ENCODE measurements around the gene BSN.

Gene BSN

GRCh38 chr3:49699281-49699979 lies 145.2 kb downstream of the BSN start:
- DNase-seq (ENCODE audit: low spot score): no peak

DNA sequence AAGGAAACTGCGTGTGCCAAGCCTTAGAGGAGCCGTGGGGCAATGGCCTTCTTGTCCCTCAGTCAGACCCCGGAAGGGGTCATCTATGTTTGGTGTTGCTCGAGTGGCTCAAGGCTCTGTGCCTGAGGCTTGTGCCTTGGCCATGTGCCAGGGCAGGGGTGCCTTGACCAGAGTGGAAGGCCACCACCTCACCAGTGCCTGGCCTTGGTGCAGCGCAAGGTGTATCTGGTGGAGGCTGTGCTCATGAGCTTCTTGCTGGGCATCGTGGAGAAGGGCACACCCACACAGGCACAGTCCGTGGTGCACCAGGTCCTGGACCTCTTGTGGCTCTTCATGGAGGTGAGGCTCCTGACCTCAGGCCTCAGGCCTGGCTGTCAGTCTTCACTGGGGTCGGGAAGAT lies 145.7 kb downstream of the BSN start:
- no peak for DNase-seq (ENCODE audit: low spot score)

DNA sequence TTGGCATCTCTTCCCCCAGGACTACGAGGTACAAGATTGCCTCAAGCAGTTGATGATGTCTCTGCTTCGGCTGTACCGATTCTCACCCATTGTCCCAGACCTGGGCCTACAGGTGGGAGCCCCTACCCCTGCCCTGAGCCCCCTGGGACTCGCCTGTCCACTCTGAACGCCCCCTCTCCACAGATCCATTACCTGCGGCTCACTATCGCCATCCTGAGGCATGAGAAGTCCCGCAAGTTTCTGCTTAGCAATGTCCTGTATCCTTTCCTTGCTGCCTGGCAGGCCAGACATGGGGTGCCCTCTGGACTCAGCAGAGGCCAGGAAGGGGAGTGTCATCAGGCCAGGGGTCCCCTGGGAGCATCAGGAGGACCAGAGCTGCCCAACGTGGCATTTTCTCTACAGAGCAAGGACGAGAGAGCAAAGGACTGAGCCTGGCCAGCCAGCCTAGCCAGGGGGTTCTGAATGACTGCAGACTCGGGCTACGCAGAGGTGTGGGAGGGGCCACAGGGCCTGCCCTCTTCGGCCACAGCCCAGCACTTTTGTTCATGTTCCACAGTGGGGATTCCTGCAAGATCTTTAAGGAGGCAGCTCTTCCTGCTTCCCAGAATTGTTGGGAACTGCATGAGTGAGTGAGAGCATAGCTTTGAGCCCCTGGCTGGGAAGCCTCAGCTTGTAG lies 146.3 kb downstream of the BSN start:
- no peak for DNase-seq (ENCODE audit: low spot score)

GRCh38 chr3:49701388-49702077 lies 147.3 kb downstream of the BSN start:
- peak; percentile 50 for DNase-seq (ENCODE audit: low spot score)

GRCh38 chr3:49702672-49703071 lies 148.4 kb downstream of the BSN start:
- no peak for DNase-seq (ENCODE audit: low spot score)

- peak; percentile 92 for DNase-seq (ENCODE audit: low spot score)
Observed at GRCh38 chr3:49703443-49703927, 149.2 kb downstream of the BSN start.

DNA sequence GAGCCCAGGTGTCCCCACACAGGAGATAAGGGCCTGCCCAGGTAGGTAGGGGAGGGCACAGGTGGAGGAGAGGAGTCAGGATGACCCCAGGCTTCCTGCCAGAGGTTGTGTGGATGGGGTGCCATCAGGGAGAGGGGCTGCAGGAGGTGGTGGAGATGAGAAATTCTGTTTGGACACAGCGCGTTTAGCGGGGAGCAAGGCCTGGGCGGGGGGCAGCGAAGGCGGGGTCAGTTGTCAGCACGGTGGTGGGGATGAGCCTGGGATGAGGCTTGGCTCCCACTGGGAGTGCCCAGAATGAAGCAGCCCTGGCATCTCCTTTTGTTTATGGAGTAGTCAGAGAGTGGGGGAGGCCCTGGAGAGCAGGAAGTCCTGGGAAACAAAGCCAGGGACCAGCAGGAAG lies 149.7 kb downstream of the BSN start:
- no peak for DNase-seq (ENCODE audit: low spot score)

DNA sequence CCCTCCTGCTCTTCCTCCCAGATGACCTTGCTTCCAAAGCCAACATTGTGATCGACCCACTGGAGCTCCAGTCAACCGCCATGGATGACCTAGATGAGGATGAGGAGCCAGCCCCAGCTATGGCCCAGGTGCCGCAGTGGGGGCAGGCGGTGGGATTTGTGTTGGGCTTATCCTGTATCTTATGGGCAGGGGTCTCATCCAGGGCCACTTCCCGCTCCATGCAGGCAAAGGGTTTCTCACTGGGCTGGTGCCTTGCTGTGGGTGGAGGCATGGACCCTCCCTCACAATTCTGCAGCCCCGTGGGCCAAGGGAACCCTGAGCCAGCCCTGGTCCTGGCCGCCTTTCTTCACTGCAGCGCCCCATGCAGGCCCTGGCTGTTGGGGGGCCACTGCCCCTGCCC lies 150.4 kb downstream of the BSN start:
- DNase-seq (ENCODE audit: low spot score): no peak

DNA sequence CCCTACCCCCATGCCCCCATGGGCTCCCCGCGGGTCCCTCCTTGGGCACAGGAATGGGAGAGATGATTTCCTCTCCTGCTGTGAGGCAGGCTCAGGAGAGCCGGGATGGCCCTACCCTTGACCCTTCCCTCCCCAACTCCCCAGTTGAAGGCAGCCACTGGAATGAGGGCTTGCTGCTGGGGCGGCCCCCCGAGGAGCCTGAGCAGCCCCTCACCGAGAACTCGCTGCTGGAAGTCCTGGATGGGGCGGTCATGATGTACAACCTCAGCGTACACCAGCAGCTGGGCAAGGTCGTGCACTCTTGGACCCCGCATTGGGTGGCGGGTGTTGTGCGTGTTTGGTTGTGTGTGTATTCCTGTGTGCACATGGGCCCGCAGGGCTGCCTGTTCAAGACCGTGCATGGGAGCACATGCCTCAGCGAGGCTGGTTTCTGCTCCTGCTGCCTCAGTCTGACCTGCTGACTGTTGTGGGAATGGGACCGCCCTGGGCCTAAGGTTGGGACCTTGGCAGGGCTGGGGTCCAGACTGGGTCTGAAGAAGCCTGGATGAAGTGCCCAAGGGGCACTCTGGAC lies 151.2 kb downstream of the BSN start:
- no peak for DNase-seq (ENCODE audit: low spot score)

GRCh38 chr3:49706456-49707112 lies 152.3 kb downstream of the BSN start:
- DNase-seq (ENCODE audit: low spot score): no peak

GRCh38 chr3:49707113-49707480 lies 152.8 kb downstream of the BSN start:
- DNase-seq (ENCODE audit: low spot score): no peak

DNA sequence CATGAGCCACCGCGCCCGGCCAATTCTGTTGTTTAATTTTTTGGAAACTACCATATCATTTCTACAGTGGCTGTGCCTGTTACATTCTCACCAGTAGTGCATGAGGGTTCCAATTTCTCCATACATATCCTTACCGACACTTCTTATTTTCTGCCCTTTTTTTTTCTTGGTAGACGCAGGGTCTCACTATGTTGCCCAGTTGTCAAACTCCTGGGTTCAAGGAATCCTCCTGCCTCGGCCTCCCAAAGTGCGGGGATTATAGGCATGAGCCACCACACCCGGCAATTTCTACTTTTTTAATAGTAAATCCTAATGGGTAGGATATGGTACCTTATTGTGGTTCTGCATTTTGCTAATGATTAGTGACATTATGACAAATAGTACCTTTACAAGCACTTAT lies 155.6 kb downstream of the BSN start:
- DNase-seq (ENCODE audit: low spot score): no peak

DNA sequence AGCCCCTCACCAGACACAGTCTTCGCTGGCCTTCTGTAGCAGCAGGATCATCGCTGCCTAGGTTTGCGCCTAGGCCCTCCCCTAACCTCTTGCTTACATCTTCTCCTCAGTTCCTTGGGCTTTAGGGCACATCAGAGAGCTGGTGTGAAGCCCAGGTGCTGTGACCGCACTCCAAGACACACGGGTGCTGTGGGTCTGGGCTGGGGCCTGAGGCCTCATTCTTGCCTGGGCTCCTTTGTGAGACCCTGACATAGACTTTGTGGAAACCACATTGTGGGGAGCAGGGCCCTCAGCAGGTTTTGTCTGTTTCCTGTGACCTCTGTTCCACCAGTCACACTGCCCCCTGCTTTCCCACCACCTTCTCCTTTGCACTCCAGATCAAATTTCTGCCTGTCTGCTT lies 157.2 kb downstream of the BSN start:
- no peak for DNase-seq (ENCODE audit: low spot score)

GRCh38 chr3:49712166-49712565 lies 157.9 kb downstream of the BSN start:
- DNase-seq (ENCODE audit: low spot score): no peak

DNA sequence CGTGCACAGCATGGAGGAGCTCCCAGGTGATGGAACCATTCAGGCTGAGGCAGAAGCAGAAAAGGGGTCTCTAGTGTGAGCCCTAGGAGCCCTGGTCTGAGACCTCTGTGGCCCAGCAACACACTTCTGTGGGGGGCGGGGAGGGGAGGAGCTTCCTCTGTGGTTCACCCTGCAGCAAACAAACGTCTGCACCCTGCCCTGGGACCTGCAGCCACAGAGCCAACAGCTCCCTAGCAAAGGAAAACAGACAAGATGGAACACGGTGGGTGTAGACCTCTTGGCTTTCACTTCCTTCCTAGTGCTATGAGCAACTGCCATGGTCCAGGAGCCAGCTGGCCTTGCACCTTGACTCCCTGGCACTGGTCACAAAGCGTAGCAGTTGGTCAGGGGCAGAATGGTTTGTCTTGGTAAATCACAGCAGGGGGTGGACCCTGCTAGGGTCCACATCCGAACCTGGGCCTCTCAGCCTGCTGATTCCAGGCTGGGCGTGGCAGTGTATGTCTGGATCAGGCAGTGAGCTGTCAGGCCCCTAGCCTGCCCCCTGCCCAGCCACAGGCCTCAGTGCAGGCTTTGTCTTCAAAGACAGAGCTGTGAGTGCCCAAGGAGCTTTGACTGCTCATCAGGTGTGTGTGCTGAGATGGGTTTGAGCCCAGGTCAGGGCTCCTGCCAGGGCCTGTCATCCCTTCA lies 158.5 kb downstream of the BSN start:
- no peak for DNase-seq (ENCODE audit: low spot score)

DNA sequence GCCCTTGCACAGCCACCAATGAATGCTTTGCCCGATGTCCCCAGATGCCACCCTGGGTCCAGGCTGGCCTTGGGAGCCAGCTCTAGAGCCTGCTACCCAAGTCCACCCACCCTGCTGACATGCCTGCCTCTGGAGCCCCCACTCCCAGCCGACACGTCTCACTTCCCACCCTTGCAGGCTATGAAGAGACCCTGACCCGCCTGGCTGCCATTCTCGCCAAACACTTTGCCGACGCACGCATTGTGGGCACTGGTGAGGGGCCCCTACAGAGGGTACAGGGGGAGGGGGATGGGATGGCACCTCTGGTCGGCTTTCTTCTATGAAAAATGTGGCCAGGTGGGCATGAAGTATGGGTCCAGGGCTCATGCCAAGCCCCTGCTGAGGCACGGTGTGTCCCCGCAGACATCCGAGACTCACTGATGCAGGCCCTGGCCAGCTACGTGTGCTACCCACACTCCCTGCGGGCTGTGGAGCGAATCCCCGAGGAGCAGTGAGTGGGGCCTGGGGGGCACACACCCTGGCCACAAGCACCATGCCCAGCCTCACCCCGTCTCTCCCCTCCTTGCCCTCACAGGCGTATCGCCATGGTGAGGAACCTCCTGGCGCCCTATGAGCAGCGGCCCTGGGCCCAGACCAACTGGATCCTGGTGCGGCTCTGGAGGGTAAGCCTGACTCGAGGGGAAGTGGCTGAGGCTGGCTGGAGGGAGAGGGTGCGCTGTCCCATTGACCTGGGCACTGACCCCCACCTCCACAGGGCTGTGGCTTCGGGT lies 159.2 kb downstream of the BSN start:
- no peak for DNase-seq (ENCODE audit: low spot score)

DNA sequence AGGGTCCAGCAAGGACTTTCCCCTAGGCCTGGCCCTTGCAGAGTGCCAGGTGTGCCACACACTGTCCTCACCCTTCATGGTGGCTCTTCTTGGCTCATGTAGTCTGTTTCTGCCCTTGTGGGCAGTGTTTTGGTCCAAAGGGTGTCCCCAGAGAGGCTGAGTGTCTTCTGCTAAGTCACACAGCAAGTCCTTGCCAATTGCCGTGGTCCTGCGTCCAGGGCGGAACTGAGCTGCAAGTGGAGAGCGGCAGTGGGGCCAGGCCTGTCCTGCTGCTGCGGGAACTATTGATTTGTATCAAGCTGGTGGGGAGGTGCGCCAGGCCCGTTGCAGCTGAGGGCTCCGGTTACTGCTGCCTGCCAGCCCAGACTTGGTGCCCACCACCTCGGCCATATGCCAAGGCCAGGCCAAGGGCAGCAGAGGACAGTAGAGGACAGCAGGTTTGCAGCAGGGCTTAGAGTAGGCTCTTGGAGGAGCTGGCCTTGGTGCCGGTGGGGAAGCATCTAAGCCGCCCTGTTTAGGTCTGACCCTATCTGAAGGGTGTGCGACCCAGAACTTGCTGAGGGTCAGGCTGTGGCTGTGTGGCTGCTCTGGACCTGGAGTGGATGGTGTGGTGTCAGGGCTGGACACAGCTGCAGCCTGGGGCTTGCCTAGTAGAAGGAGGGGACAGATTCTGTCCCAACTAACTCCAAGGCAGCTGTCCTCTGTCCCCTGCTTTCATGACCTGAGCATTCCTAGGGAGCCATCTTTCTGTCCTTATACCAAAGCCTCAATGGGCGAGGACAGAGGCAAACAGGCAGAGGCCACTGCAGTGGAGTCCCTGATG lies 160.7 kb downstream of the BSN start:
- no peak for DNase-seq (ENCODE audit: low spot score)

GRCh38 chr3:49715611-49716121 lies 161.4 kb downstream of the BSN start:
- DNase-seq (ENCODE audit: low spot score): no peak

- DNase-seq (ENCODE audit: low spot score): no peak
Observed at GRCh38 chr3:49716169-49716568, 161.9 kb downstream of the BSN start.

- no peak for DNase-seq (ENCODE audit: low spot score)
Observed at GRCh38 chr3:49716691-49717210, 162.5 kb downstream of the BSN start.

All from AG20443 (cell line).